H1 (cell line): Measurements from ENCODE around the gene ATP6V1A.

ENCODE experiments used
- FOSL1 ChIP-seq: IDR thresholded peaks from 2 replicates; pipeline ENCODE4 v1.6.1; 2011; ENCODE audit warnings: mild to moderate bottlenecking, low read depth, low read length, moderate library complexity; ENCODE audit not compliant: insufficient read depth
- TCF12 ChIP-seq: IDR thresholded peaks from 2 replicates; pipeline ENCODE4 v1.6.1; 2011; ENCODE audit warnings: low read depth, mild to moderate bottlenecking, low read length
- TF ChIP-seq, protein P1 (sequence below): IDR thresholded peaks from 2 replicates; pipeline ENCODE4 v1.6.1; 2011; ENCODE audit warnings: low read depth, mild to moderate bottlenecking, low read length; ENCODE audit not compliant: insufficient read depth
- TF ChIP-seq, protein P2 (sequence below), 3 experiments: IDR thresholded peaks; 1 replicate in 2 of 3; 2 replicates in 1 of 3; pipeline versions ENCODE4 v1.5.1 to v1.6.1; 2011; ENCODE audit warnings: low read length in 3 of 3, mild to moderate bottlenecking in 3 of 3, inconsistent platforms in 2 of 3, low read depth in 1 of 3, moderate library complexity in 1 of 3; ENCODE audit not compliant: insufficient read depth in 1 of 3; ENCODE audit errors: control extremely low read depth in 1 of 3
- TF ChIP-seq, protein P3 (sequence below): IDR thresholded peaks from 2 replicates; pipeline ENCODE4 v1.6.1; 2012; ENCODE audit warnings: low read length, inconsistent platforms
- TF ChIP-seq, protein P4 (sequence below): IDR thresholded peaks from 2 replicates; pipeline ENCODE4 v1.6.1; 2011; ENCODE audit warnings: low read length, improper control_type of control experiment

DNA sequence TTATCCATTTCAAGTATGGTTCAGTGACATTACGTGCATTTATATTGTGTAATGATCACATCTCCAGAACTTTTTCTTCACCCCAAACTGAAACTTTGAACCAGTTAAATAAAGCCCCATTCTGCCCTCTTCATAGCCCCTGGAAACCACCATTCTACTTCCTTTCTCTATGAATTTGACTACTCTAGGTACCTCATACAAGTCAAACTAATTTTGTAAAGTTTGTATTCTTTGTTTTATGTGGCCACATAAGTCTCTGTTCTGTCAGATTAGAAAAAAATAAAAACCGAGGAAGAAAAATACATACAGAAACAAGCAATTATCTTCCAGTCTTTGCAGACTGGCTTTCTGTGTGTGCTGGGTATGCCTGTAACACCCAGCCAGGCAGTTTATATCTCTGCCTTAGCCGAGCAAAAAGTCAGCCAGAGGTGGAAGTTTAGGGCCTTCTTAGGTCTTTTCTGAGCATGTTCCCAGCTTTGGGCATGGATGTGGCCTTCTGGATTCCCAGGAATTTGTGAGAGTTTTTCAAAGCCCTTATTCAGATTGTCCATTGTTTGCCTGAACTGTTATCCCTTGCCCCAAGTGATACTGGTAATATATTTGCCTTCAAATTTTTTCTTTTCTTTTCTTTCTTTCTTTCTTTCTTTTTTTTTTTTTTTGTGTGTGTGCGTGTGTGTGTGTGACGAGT, 85.8 kb downstream of the ATP6V1A start:
- TF ChIP-seq, protein P1, sequence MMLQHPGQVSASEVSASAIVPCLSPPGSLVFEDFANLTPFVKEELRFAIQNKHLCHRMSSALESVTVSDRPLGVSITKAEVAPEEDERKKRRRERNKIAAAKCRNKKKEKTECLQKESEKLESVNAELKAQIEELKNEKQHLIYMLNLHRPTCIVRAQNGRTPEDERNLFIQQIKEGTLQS = no peak
- TF ChIP-seq, protein P2, sequence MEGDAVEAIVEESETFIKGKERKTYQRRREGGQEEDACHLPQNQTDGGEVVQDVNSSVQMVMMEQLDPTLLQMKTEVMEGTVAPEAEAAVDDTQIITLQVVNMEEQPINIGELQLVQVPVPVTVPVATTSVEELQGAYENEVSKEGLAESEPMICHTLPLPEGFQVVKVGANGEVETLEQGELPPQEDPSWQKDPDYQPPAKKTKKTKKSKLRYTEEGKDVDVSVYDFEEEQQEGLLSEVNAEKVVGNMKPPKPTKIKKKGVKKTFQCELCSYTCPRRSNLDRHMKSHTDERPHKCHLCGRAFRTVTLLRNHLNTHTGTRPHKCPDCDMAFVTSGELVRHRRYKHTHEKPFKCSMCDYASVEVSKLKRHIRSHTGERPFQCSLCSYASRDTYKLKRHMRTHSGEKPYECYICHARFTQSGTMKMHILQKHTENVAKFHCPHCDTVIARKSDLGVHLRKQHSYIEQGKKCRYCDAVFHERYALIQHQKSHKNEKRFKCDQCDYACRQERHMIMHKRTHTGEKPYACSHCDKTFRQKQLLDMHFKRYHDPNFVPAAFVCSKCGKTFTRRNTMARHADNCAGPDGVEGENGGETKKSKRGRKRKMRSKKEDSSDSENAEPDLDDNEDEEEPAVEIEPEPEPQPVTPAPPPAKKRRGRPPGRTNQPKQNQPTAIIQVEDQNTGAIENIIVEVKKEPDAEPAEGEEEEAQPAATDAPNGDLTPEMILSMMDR (IDR thresholded peaks at IDR 0.05; ENCODE audit: control extremely low read depth in 1 of 3, insufficient read depth in 1 of 3, low read depth in 1 of 3, low read length in 3 of 3) = no peak
- no peak for TF ChIP-seq FOSL1
- TF ChIP-seq, protein P3, sequence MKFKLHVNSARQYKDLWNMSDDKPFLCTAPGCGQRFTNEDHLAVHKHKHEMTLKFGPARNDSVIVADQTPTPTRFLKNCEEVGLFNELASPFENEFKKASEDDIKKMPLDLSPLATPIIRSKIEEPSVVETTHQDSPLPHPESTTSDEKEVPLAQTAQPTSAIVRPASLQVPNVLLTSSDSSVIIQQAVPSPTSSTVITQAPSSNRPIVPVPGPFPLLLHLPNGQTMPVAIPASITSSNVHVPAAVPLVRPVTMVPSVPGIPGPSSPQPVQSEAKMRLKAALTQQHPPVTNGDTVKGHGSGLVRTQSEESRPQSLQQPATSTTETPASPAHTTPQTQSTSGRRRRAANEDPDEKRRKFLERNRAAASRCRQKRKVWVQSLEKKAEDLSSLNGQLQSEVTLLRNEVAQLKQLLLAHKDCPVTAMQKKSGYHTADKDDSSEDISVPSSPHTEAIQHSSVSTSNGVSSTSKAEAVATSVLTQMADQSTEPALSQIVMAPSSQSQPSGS = no peak
- TF ChIP-seq, protein P4, sequence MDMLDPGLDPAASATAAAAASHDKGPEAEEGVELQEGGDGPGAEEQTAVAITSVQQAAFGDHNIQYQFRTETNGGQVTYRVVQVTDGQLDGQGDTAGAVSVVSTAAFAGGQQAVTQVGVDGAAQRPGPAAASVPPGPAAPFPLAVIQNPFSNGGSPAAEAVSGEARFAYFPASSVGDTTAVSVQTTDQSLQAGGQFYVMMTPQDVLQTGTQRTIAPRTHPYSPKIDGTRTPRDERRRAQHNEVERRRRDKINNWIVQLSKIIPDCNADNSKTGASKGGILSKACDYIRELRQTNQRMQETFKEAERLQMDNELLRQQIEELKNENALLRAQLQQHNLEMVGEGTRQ = no peak
- no peak for TF ChIP-seq TCF12
